ENCODE data around the gene RAB11FIP4.

DNA sequence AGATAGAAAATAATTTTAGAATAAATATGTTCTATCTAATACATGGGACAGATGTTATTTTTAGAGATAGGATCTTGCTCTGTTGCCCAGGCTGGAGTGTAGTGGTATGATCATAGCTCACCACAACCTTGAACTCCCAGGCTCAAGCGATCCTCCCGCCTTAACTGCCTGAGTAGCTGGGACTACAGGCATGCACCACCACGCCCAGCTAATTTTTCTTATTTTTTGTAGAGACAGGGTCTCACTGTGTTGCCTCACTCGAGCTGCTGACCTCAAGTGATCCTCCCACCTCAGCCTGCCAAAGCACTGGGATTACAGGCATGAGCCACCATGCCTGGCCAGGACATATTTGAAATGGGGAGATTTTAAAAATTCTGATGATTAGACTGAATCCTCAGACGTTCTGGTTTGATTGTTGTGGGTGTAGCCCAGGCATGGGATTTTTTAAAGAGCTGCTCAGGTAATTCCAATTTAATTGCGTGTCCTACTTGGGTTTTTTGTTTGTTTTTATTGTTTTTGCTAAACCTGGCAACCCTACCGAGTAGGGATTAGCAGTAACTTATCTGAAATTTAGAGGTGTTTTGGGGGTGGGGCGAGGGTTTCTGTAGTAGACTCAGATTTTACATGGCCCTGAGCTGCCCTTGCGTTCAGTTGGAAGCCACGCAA is 142.9 kb downstream of the RAB11FIP4 start:
- TF ChIP-seq POLR2AphosphoS5 (IDR thresholded peaks at IDR 0.05; ENCODE audit: low read depth, low read length) (no peak), FOXP2 (optimal IDR thresholded peaks at IDR 0.05; ENCODE audit: borderline replicate concordance, extremely low read depth, extremely low read length, insufficient read depth) (no peak), TAF1 (IDR thresholded peaks at IDR 0.05; ENCODE audit: borderline replicate concordance, insufficient read depth, low read length) (no peak), SIN3A (IDR thresholded peaks at IDR 0.05; ENCODE audit: borderline replicate concordance, insufficient read depth, low read length) (no peak)
- TF ChIP-seq, protein P1, sequence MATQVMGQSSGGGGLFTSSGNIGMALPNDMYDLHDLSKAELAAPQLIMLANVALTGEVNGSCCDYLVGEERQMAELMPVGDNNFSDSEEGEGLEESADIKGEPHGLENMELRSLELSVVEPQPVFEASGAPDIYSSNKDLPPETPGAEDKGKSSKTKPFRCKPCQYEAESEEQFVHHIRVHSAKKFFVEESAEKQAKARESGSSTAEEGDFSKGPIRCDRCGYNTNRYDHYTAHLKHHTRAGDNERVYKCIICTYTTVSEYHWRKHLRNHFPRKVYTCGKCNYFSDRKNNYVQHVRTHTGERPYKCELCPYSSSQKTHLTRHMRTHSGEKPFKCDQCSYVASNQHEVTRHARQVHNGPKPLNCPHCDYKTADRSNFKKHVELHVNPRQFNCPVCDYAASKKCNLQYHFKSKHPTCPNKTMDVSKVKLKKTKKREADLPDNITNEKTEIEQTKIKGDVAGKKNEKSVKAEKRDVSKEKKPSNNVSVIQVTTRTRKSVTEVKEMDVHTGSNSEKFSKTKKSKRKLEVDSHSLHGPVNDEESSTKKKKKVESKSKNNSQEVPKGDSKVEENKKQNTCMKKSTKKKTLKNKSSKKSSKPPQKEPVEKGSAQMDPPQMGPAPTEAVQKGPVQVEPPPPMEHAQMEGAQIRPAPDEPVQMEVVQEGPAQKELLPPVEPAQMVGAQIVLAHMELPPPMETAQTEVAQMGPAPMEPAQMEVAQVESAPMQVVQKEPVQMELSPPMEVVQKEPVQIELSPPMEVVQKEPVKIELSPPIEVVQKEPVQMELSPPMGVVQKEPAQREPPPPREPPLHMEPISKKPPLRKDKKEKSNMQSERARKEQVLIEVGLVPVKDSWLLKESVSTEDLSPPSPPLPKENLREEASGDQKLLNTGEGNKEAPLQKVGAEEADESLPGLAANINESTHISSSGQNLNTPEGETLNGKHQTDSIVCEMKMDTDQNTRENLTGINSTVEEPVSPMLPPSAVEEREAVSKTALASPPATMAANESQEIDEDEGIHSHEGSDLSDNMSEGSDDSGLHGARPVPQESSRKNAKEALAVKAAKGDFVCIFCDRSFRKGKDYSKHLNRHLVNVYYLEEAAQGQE (IDR thresholded peaks at IDR 0.05; ENCODE audit: insufficient read depth in 1 of 2, low read depth in 2 of 2, low read length in 2 of 2): no peak

Measured in PFSK-1 (cell line).